ENCODE measurements around the gene ZNF460.

DNA sequence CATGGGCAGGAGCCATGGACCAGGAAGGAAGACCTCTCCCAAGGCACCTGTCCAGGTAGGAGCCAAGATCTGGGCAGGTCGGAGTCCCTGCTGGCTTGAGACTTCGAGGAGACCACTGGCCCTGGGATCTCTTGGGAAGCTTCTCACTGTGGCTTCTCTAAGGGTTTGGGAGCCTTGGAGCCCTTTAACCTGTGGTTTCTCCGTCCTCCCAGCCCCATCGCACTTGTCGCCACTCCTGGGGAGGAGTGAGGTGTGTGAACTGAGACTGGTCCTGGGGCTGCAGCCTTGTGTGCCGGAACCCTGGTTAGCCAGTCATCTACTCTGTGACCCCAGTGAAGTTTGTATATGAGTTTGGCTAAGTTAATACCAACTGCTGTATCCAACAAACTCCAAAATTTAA lies 31.6 kb upstream of the ZNF460 start:
- TF ChIP-seq, protein P1, sequence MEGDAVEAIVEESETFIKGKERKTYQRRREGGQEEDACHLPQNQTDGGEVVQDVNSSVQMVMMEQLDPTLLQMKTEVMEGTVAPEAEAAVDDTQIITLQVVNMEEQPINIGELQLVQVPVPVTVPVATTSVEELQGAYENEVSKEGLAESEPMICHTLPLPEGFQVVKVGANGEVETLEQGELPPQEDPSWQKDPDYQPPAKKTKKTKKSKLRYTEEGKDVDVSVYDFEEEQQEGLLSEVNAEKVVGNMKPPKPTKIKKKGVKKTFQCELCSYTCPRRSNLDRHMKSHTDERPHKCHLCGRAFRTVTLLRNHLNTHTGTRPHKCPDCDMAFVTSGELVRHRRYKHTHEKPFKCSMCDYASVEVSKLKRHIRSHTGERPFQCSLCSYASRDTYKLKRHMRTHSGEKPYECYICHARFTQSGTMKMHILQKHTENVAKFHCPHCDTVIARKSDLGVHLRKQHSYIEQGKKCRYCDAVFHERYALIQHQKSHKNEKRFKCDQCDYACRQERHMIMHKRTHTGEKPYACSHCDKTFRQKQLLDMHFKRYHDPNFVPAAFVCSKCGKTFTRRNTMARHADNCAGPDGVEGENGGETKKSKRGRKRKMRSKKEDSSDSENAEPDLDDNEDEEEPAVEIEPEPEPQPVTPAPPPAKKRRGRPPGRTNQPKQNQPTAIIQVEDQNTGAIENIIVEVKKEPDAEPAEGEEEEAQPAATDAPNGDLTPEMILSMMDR (IDR thresholded peaks at IDR 0.05): no peak
- TF ChIP-seq EP300 (IDR thresholded peaks at IDR 0.05): no peak
